Natural killer cell (primary cell): ENCODE data around the gene PLCH2. TPM values are rescaled to one million over a fixed set of nuclear protein-coding genes. Genes with fewer than 3 reads are reported as not detected.

Experiments used
- ATAC-seq, 3 donors: fragments of 150-1000 bp in 2 of 3; fragments of 200-7000 bp in 1 of 3; cut with Tn5 transposase; 1 replicate in 1 of 3; 2 replicates in 2 of 3; pipeline ENCODE4 v1.10.0; 2021; ENCODE audit warnings: mild to moderate bottlenecking in 2 of 3, moderate library complexity in 2 of 3
- DNase-seq, 2 donors: peaks; one replicate each; pipeline versions ENCODE4 v3.0.0 to v3.0.0-alpha.2; 2013 to 2021; ENCODE audit warnings: mixed read lengths in 1 of 2
- H3K27ac ChIP-seq: one replicate; pipeline ENCODE4 v1.5.1; 2013; ENCODE audit warnings: mild to moderate bottlenecking, low read length
- H3K27me3 ChIP-seq: one replicate; pipeline ENCODE4 v1.6.1; 2013; ENCODE audit warnings: low read length; ENCODE audit not compliant: control insufficient read depth, insufficient read depth
- H3K36me3 ChIP-seq: one replicate; pipeline ENCODE4 v1.6.1; 2013; ENCODE audit warnings: low read length; ENCODE audit not compliant: control insufficient read depth, insufficient read depth
- H3K4me1 ChIP-seq: one replicate; pipeline ENCODE4 v1.6.1; 2013; ENCODE audit warnings: low read length; ENCODE audit not compliant: control insufficient read depth, insufficient read depth
- H3K4me3 ChIP-seq: one replicate; pipeline ENCODE4 v1.5.1; 2013; ENCODE audit warnings: low read length
- H3K9me3 ChIP-seq: one replicate; pipeline ENCODE4 v1.6.1; 2013; ENCODE audit warnings: low read length; ENCODE audit not compliant: control insufficient read depth, insufficient read depth
- H3K27ac Mint-ChIP-seq, 2 donors: one replicate each; pipeline ENCODE4 v1.8.0; 2022; ENCODE audit warnings: mild to moderate bottlenecking in 2 of 2, mixed read lengths in 2 of 2, moderate library complexity in 1 of 2
- H3K27me3 Mint-ChIP-seq, 2 donors: one replicate each; pipeline ENCODE4 v1.8.0; 2022; ENCODE audit warnings: low read depth in 2 of 2, mixed read lengths in 2 of 2
- H3K36me3 Mint-ChIP-seq: one replicate; pipeline ENCODE4 v1.8.0; 2022; ENCODE audit warnings: mixed read lengths
- H3K4me1 Mint-ChIP-seq, 2 donors: one replicate each; pipeline ENCODE4 v1.8.0; 2022; ENCODE audit warnings: mixed read lengths in 2 of 2
- H3K4me3 Mint-ChIP-seq: one replicate; pipeline ENCODE4 v1.8.0; 2022; ENCODE audit warnings: mild to moderate bottlenecking, moderate library complexity, mixed read lengths
- H3K9me3 Mint-ChIP-seq, 2 donors: one replicate each; pipeline ENCODE4 v1.8.0; 2022; ENCODE audit warnings: mixed read lengths in 2 of 2
- CTCF ChIP-seq: fragments of 200-600 bp; IDR thresholded peaks from one replicate; pipeline ENCODE4 v1.8.0; 2022; ENCODE audit warnings: antibody characterized with exemption
- WGBS: methylation state at CpG from one replicate; pipeline ENCODE4 v1.1.7; 2013; ENCODE audit warnings: missing lambda C conversion rate; ENCODE audit not compliant: insufficient coverage; 5-methylcytosine and 5-hydroxymethylcytosine counted together
- intact Hi-C: fragments of 100-400 bp; cut with micrococcal nuclease; formaldehyde crosslinking; loops from one replicate; pipeline ENCODE4 v1.14.2; 2022
- total RNA-seq, 4 donors: library from RNA; stranded (reverse); fragments of 120-200 nt in 1 of 4; gene quantifications; one replicate each; pipeline versions ENCODE4 v1.2.3 to v1.2.4, GENCODE V29; 2013 to 2022

PLCH2 gene
- total RNA-seq, 3 donors from 2014 or later (not counting 1 experiment from before 2014, with no cell fraction given), result 77.1 to 116 (median 106) TPM

- Histone ChIP-seq H3K9me3 (no peaks in the 10 kb centered on the region), H3K4me3 (no peak overlapping the region), H3K27ac (no peak overlapping the region), H3K27me3 (peaks cover 5% of the 10 kb centered on the region), H3K4me1 (peaks cover 21% of the 10 kb centered on the region), H3K36me3 (no peaks in the 10 kb centered on the region)
- ATAC-seq (no peak), DNase-seq (no peak)
- Mint-ChIP-seq H3K27me3 (peaks cover 0 to 5% of the 10 kb centered on the region in 2 donors), H3K9me3 (no peaks in the 10 kb centered on the region), H3K4me1 (no peaks in the 10 kb centered on the region), H3K27ac (no peak overlapping the region), H3K36me3 (no peaks in the 10 kb centered on the region), H3K4me3 (no peak overlapping the region)
- TF ChIP-seq CTCF, result no peak
- intact Hi-C loops, result no loop called here
- WGBS, result 85% methylated on average over 9 of the region's 9 CpGs
These were observed 61.7 kb downstream of the PLCH2 start for GRCh38 chr1:2537784-2538115.

- Mint-ChIP-seq H3K36me3 (no peaks in the 10 kb centered on the region), H3K4me3 (no peak overlapping the region), H3K27me3 (peaks cover 0 to 3% of the 10 kb centered on the region in 2 donors), H3K9me3 (no peaks in the 10 kb centered on the region), H3K4me1 (no peaks in the 10 kb centered on the region), H3K27ac (no peak overlapping the region)
- H3K27ac ChIP-seq, result no peak overlapping the region
- intact Hi-C loops, result no loop called here
- peaks cover under 1% of the 10 kb centered on the region for H3K27me3 ChIP-seq
- no peaks in the 10 kb centered on the region for H3K9me3 ChIP-seq
- no peak for TF ChIP-seq CTCF
- 77% methylated on average over 4 of the region's 4 CpGs for WGBS
- DNase-seq (no peak), ATAC-seq (no peak)
- H3K4me3 ChIP-seq, result no peak overlapping the region
- no peaks in the 10 kb centered on the region for H3K36me3 ChIP-seq
- peaks cover 26% of the 10 kb centered on the region for H3K4me1 ChIP-seq
These were observed 62.3 kb downstream of the PLCH2 start for GRCh38 chr1:2538376-2538775.

GRCh38 chr1:2538872-2539271 is 62.8 kb downstream of the PLCH2 start:
- Mint-ChIP-seq H3K27ac (no peak overlapping the region), H3K27me3 (peaks cover 0 to 3% of the 10 kb centered on the region in 2 donors), H3K4me1 (peaks cover 0 to 2% of the 10 kb centered on the region in 2 donors), H3K9me3 (no peaks in the 10 kb centered on the region), H3K36me3 (no peaks in the 10 kb centered on the region), H3K4me3 (no peak overlapping the region)
- peaks cover 31% of the 10 kb centered on the region for H3K4me1 ChIP-seq
- intact Hi-C loops, result no loop called here
- TF ChIP-seq CTCF, result no peak
- no peaks in the 10 kb centered on the region for H3K9me3 ChIP-seq
- no peaks in the 10 kb centered on the region for H3K27me3 ChIP-seq
- no peak overlapping the region for H3K27ac ChIP-seq
- ATAC-seq (no peak), DNase-seq (no peak)
- no peak overlapping the region for H3K4me3 ChIP-seq
- 83% methylated on average over 8 of the region's 8 CpGs for WGBS
- H3K36me3 ChIP-seq, result no peaks in the 10 kb centered on the region

GRCh38 chr1:2539312-2539907 is 63.3 kb downstream of the PLCH2 start:
- intact Hi-C loops, result no loop called here
- TF ChIP-seq CTCF, result peak; percentile 11
- Histone ChIP-seq H3K36me3 (no peaks in the 10 kb centered on the region), H3K27me3 (no peaks in the 10 kb centered on the region), H3K4me3 (no peak overlapping the region), H3K27ac (no peak overlapping the region), H3K4me1 (peaks cover 36% of the 10 kb centered on the region), H3K9me3 (no peaks in the 10 kb centered on the region)
- peaks cover 0 to 7% of the 10 kb centered on the region in 2 donors for H3K4me1 Mint-ChIP-seq
- no peaks in the 10 kb centered on the region for H3K9me3 Mint-ChIP-seq
- 81% methylated on average over 12 of the region's 12 CpGs for WGBS
- peaks cover 0 to 3% of the 10 kb centered on the region in 2 donors for H3K27me3 Mint-ChIP-seq
- no peak overlapping the region for H3K4me3 Mint-ChIP-seq
- peak in 2 of 3 donors; percentile 37 to 57 for ATAC-seq
- H3K27ac Mint-ChIP-seq, result no peak overlapping the region
- DNase-seq, result peak in 1 of 2 donors; percentile 58
- no peaks in the 10 kb centered on the region for H3K36me3 Mint-ChIP-seq
